HL-60/S4 treated with retinoic acid at 250 ng/mL for 4 days and 3 days (cell line): ENCODE results near the gene PALD1.

ENCODE experiments used
- in situ Hi-C: fragments of 300-500 bp; cut with MboI; formaldehyde crosslinking; loops from 2 replicates; pipeline ENCODE4 v1.7.0; 2022; ENCODE audit warnings: low sequenced_read_pairs

The PALD1 gene

DNA sequence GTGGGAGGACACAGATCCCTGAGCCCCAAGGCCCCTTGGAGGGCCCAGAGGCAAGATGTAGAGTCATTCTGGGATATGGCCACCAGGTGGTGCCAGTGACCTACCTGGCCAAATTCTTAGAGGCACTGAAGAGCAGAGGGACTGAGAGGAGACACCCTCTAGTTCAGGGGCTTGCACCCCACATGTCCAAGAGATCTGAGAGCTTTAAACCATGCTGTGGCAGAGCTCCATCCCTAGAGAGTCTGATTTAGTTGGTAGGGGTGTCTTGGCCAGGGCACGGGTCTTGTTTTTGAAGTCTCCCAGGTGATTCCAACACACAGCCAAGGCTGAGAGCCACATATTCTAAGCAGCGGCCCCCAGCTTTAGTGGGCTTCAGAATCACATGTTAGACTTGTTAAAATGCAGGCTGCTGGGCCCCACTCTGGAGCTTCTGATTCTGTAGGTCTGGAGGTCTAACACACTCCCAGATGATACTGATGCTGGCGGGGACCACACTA lies 71.4 kb downstream of the PALD1 start:
- in situ Hi-C loops = loop anchor here (10.0 kb wide), 2 partner anchors 215 to 335 kb away; partner anchors contain the start of gene PCBD1

DNA sequence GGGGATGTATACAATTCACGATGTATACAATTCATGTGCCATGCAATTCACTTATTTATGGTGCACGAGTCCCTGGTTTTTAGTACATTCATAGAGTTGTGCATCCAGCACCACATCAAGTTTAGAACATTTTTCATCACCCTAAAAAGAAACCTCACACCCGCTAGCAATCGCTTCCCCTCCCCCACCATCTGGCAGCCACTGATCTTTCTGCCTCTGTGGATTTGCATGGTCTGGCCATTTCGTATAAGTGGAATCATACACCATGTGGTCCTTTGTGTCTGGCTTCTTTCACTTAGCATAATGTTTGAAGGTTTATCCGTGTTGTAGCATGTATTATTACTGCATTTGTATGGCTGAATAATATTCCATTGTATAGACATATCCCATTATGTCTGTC lies 71.9 kb downstream of the PALD1 start:
- in situ Hi-C loops = no loop called here

DNA sequence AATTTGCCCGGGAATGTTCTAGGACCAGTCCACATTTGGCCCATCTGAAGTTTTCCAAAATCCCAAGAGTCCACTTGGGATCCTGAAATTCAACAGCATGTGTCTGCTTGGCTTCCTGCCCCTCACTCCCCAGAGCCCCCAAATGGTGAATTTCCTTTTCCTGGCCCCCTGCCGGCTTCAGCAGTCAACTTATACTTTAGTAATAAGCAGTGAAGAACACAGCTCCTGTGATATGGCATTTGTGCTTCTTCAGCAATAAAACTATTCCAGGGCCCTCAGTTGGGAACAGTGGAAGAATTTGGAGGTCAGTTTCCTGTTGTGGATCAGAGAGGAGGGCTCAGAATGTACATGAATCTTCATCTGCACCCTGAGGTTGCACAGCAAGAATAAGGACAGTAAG lies 72.9 kb downstream of the PALD1 start:
- in situ Hi-C loops = no loop called here

DNA sequence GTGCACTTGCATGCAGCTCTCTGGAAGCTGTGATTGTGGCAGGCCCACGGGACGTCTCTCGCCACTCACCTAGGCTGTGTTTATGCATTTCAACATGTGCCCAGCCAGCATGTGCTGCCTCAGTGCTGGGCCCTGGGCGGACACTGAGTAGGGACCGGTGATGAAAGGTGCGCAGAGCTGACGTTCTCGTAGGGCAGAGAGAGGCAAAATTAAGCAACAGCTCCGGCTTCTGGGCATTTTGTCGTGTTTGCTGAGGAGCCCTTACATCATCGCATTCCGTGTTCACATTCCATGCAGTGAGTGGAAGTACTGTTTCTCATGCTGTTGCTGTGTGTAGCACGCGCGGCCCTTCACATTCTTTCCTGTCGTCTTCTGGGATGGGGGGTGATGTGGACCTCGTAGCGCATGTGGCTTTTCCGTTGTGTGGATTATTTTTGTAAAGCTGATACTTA lies 73.4 kb downstream of the PALD1 start:
- in situ Hi-C loops = no loop called here

DNA sequence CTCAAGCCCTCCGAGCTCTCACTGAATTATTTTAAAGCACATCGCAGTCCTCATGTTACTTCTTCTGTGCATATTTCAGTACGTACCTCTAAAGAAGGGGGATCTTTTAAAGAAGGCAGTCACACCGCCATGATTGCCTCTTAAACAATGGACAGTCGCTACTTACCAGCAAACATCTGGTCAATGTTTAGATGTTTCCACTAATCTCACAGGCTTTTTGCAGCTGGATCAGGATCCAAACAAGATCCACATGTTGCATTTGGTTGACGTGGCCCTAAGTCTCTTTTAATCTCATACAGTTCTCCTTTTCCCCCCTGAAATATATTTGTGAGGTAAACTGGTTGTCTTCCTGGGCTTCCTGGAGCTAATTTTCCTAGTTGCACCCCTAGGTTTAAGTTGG lies 74.0 kb downstream of the PALD1 start:
- in situ Hi-C loops = no loop called here

DNA sequence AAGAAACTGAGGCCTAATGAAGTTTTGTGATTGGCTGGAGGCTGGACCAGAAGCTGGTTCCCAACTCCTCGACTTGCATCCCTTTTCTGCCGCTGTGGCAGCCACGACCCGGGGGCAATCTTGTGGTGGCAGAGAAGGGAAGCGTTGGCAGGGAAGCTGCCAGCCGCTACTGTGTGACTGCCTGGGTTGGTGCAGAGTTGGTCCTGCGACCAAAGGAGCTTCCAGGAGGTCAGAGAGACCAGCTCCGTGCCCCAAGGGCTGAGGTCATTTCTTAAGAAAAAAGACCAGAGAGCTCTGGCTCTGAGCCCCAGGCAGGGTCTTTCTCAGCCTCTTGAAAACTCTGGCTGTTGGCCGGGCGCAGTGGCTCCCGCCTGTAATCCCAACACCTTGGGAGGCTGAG lies 76.8 kb downstream of the PALD1 start:
- in situ Hi-C loops = no loop called here

DNA sequence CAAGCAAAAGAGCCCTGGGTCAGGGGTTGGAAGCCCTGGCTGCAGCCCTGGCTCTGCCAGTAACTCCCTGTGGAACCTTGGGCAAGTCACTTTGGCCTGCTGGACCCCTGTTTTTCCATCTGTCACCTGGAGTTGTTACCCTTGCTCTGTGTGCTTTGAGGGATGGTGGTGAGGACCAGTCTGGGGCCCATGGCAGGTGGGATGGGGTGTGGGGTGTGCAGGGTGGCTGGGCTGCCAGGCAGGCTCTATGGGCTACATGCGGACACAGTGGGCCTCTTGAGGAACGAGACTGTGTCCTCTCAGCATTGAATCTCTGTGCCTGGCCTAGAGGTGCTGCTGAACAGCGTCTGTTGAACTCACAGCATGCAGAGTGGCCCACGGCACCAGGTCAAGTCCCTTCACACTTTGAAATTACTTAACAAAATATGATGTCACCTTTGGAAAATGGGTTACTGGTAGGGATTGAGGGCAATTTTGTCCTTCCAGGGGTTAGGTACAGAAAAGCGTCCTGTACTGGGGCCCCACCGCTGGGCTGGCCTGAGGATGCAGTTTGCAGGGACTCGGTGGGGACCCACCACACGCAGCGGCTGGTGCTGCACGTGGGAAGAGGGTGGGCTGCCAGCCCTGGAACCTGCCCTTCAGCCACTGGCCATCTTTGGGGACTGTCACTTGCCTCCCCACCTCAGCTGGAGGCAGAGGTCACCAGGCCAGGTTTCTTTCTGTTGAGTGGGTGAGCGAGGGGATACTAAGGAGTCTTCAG lies 78.7 kb downstream of the PALD1 start:
- in situ Hi-C loops = no loop called here

DNA sequence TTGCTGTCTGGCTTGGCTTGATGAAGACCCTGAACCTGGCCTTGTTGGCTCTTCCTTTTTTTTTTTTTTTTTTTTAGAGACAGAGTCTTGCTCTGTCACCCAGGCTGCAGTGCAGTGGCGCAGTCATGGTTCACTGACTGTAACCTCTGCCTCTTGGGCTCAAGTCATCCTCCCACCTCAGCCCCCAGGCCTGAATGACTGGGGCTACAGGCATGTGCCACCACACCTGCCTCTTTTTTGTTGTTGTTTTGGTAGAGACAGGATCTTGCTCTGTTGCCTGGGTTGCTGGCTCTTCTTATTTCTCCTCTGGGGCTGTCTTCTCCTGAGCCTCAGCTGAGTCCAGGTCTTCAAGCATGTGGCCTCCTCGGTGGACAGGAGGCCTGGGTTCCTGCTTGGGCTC lies 79.3 kb downstream of the PALD1 start:
- in situ Hi-C loops = no loop called here

DNA sequence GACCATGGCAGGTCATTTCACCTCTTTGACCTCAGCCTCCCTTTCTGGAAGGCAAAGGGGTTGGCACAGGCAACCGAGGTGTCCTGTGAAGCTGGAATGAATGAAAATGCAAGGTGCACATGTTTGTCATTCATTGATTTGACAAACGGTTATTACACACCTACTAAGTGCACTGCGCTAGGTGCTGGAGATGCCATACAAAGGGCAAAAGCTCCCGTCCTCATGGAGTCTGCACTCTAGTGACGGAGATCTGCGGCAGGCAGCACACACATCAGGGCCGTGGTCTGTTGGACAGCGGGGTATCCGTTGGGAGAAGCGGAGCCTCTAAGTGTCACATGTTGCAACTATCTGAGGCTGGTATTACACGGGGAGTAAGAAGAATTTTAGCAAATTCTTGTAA lies 79.7 kb downstream of the PALD1 start:
- in situ Hi-C loops = no loop called here

DNA sequence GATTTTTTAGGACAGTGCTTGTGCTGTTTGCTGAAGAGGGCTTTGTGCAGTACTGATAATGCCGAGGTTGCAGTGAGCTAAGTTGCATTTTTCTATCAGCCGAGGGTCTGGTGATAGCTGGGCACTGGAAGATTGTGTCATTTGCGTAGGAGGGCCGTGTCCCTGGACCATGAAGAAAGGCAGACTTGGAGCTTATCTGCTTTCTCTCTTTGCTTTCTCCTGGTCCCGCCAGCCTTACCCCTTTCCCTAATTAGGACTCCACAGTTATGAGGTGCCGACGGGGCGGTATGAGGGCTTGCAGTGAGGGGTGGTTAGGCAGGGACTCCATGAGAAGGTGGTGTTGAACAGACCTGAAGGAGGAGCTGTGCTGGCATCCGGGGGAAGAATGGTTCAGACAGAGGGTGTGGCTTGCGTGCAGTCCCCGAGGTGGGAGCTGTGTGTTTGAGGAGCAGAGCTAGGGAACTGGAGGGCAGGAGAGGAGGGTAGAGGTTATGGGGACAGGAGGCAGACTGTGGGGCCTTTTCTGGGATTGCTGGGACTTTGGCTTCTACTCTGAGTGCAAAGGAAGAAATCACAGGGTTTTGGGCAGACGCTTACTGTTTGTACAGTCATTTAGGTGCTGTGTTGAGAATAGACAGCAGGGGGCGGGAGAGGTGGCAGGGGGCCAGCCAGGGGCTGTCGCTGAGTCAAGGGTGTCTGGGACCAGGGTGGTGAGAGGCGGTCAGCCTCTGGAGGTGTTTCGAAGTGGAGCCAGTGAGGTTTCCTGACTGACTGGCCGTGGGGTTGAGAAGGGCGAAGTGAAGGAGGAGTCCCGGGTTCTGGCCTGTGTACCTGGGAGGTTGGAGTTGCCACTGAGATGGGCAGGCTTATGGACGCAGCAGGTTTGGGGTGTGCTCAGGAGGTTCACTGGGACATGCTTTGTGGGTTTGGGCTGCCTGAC lies 80.6 kb downstream of the PALD1 start:
- in situ Hi-C loops = no loop called here

DNA sequence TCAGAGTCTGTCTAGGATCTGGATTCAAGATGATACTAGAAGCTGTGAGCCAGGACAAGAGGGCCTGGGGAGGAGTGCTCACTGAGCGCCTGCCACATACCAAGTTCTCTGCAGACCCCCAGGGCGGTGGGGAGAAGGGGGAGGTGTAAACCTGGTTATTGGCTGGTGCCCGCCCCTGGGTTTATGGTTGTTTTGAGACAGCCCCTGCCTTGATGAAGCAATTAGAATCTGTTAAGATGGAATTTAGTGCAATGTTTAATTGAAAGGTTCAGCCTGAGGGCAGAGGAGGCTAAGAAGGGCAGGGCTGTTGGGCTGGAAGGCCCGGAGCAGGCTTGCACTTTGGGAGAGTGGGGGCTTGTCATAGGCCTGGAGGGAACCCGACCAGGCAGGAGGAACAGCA lies 81.3 kb downstream of the PALD1 start:
- in situ Hi-C loops = loop anchor here (10.0 kb wide), 1 partner anchor 195 kb away; no protein-coding TSS in a partner anchor

DNA sequence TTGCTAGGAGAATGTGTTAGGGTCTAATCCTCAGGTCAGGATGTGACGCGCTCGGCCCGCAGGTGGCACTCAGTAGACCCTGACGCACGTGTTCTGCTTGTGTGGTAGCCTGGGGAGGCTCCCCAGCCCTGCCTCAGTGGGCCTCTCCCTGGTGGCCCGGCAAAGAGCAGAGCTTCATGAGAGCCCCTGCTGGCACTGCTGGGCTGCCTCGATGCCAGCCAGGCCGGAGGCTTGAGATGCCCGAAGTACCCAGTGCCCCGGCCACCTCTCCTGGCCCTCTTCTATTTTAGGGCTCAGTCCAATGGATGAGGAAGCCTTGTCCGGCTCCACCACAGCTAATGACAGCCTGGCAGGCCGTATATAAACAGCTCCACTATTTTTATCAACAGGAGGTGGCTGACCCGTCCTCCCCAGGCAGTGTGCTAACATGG lies 82.0 kb downstream of the PALD1 start:
- in situ Hi-C loops = loop anchor here (10.0 kb wide), 1 partner anchor 194 kb away; no protein-coding TSS in a partner anchor

DNA sequence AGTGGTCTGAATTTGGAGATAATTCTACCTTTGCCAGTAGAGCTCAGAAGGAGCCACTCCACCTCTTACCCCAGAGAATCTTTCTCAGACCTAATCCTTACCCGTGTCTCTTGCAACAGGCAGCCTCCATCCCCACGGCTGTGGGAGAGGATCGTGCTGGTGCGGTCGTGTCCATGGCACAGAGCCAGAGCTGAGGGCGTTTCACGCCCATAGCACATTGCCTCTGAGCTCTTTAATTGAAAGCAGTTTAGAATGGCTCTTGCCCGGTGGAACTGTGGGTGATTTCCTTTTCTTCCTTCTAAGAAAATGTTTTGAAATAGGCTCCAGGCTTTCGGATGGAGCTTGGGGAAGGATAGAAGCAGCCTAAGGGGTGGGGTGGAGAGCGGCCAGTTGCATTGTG lies 82.5 kb downstream of the PALD1 start:
- in situ Hi-C loops = loop anchor here (10.0 kb wide), 1 partner anchor 194 kb away; no protein-coding TSS in a partner anchor

DNA sequence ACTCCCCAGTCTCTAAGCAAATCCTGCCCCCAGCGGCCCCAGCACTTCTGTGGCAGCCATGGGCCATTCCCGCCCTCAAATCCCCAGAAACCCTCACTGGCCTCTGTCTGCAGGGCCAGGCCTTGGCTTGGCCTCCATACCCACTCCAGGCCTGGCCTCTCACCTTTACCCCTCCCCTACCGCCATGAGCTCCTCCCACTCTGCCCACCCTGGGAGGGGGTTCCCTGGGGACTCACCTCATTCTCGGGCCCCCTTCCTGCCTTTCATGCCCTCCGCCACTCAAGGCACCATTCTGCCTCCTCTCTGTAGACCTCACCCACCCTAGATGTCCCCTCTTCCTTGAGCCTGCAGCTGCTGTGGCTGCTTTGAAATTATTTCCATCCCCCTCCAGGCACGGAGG lies 83.0 kb downstream of the PALD1 start:
- in situ Hi-C loops = loop anchor here (10.0 kb wide), 1 partner anchor 193 kb away; no protein-coding TSS in a partner anchor

DNA sequence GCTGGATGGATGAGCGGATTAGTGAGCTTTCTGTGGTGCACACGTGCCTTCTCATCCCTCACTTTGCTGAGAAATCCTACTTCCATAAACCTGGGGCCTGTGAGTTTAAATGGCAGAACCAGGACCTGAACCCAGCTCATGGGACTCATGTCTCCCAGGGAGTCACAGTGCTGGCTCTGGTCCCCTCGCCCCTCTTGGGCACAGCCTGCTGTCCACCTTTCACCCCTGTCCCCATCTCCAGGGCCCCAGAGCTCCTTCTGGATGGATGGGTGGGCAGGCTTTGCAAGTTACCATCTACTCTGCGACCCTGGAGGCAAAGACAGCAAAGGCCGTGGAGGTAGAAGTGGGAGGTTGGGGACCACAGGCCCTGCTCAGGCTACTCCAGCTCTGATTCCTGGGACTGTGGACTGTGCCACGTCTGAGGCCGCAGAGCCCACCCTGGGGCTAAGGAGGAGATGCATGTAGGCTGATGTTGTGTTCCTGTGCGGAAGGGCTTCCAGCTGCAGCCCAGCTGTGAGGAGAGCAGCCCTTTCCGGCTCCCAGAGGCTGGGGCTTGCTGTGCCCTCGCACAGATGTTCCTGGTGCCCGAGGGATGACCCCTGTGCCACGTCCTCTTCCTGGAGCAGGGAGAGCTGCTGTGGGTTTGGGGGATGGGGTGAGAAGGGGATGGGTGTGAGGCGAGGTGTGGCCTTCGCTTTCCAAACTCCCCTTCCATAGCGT lies 83.6 kb downstream of the PALD1 start:
- in situ Hi-C loops = loop anchor here (10.0 kb wide), 1 partner anchor 193 kb away; no protein-coding TSS in a partner anchor

DNA sequence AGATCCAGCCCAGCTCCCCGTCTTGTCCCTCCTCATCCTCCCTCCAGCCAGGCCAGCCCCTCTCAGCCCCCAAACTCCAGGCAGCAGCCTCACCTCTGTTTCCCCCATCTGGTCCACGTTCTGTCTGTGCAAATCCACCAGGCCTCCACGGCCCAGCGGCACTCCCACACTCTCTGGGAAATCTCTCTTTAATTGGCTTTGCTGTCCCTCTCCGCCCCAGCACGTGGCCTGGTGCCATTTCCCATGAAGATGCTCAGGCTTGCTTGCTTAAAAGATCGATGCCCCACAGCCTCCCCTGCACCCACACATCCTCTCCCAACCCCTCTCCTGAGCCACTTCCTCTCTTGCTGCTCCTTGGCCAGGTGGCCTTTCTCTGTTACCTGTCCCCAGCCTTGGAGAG lies 84.7 kb downstream of the PALD1 start:
- in situ Hi-C loops = loop anchor here (10.0 kb wide), 1 partner anchor 192 kb away; no protein-coding TSS in a partner anchor

DNA sequence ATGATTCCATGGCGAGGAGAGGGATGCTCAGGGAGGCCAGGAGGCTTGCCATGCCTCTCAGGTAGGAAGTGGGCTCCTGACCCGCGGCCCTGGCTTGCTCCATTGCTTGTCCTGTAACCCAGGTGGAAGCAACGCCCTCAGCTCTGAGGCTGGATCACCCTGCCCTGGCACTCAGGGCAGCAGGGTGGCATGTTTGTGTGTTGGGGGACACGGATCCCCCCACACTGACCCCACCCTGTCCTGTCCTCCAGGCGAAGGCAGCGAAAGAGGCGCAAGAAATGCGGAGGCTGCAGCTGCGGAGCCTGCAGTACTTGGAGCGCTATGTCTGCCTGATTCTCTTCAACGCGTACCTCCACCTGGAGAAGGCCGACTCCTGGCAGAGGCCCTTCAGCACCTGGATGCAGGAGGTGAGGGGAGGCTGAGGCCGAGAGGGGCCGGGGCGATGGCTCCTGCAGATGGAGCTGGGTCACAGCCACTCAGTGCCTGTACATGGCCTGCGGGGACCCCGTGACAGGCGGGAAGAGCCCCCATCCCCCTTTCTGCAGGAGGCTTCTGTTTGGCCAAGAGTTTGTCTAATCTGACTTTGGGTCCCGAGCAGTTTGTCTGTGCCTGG lies 85.7 kb downstream of the PALD1 start:
- in situ Hi-C loops = loop anchor here (10.0 kb wide), 1 partner anchor 191 kb away; no protein-coding TSS in a partner anchor

DNA sequence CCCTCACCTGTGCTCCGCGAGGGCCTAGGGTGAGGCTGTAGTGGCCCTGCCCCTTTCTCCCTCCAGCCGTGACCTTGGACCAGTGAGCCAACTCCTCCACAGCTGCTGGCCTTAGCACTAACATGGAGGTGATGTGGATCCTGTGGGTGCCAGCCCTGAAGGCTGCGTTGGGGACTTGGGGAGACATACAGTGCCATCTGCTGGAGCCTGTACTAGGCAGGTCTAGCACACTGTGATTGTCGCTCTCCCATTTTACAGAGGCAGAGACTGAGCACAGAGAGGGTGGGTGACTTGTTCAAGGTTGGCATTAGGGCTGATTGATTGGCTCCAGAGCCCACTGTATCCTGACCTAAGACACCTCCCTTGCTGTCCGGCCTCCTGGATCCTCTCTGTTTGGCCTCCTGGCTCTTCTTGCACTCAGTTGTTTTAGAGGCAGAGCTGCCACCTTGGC lies 86.4 kb downstream of the PALD1 start:
- in situ Hi-C loops = loop anchor here (10.0 kb wide), 1 partner anchor 190 kb away; no protein-coding TSS in a partner anchor

DNA sequence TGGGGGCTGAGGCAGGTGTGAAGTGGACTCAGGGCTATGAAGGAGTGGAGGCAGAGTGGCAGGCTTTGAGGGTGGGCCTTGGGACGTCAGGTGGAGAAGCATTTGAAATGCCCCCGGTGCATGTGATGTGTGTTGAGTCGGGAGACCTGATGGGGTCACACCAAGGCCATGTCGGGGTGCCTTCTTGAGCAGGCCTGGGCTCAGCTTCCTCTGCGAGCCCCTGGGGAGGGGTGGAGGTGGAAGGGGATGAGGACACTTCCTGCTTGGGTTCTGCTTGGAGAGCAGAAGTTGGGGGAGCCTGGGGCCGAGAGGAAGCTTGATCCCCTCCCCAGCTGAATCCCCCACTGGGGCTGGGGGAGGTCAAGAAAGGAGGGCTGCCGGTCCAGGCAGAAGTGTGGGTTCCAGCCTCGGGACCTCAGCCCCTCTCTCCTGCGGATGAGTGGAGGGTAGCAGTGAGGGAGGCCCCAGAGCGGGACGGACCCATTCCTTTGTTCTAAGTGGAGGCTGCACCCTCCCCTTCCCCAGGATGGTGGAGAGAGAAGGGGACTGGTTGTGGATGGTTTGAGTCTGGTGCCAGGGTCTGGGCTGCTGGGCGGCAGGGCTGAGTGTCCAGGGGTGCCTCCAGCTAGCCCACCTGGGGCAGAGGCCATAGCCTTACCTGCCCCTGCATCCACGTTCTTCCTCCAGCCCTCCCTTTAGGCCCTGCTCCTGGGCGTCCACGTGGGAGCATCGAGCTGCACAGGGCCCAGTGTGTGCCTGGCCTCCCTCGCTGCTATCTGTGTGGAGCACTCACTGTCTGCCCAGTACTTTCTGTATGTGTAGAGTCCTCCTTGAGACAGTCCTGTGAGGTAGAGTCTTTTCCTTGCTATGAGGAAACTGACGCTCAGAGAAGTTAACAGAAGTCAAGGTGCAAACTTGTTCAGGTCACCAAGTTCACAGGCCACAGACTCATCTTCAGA lies 87.3 kb downstream of the PALD1 start:
- in situ Hi-C loops = loop anchor here (10.0 kb wide), 1 partner anchor 189 kb away; no protein-coding TSS in a partner anchor
